Coronary artery (tissue), 2 donors: ENCODE measurements around the gene FAM117B.

Experiments
- DNase-seq: peaks from one replicate; pipeline ENCODE4 v3.0.0-alpha.2; 2017; ENCODE audit warnings: low spot score
- H3K27ac ChIP-seq, 2 donors: fragments of 200-600 bp; sonication (generic); one replicate each; pipeline ENCODE4 v1.5.1; 2016 to 2019
- H3K4me3 ChIP-seq: fragments of 200-600 bp; sonication (generic); 2 replicates; pipeline ENCODE4 v1.5.1; 2016; ENCODE audit warnings: mild to moderate bottlenecking, moderate library complexity
- TF ChIP-seq, protein P1 (sequence below): fragments of 200-600 bp; sonication (generic); IDR thresholded peaks from one replicate; pipeline ENCODE4 v1.5.1; 2019; ENCODE audit warnings: antibody characterized with exemption

Gene FAM117B

DNA sequence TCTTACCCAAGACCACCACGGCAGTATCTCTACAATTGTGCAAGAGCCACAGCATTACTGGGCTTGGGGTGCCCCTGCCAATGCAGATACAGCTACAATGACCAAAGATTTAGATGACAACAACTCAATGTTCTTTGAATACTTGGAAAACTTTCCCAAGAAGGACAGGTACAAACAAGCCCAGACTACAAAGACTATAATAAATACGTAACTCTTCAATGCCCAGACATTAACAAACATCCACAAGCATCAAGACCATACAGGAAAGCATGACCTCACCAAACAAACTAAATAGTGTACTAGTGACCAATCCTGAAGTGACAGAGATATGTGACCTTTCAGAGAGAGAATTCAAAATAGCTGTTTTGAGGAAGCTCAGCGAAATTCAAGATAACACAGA is 174.0 kb downstream of the FAM117B start:
- DNase-seq: no peak
- TF ChIP-seq, protein P1, sequence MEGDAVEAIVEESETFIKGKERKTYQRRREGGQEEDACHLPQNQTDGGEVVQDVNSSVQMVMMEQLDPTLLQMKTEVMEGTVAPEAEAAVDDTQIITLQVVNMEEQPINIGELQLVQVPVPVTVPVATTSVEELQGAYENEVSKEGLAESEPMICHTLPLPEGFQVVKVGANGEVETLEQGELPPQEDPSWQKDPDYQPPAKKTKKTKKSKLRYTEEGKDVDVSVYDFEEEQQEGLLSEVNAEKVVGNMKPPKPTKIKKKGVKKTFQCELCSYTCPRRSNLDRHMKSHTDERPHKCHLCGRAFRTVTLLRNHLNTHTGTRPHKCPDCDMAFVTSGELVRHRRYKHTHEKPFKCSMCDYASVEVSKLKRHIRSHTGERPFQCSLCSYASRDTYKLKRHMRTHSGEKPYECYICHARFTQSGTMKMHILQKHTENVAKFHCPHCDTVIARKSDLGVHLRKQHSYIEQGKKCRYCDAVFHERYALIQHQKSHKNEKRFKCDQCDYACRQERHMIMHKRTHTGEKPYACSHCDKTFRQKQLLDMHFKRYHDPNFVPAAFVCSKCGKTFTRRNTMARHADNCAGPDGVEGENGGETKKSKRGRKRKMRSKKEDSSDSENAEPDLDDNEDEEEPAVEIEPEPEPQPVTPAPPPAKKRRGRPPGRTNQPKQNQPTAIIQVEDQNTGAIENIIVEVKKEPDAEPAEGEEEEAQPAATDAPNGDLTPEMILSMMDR: no peak
- Histone ChIP-seq H3K27ac (no peak overlapping the region), H3K4me3 (no peak overlapping the region)

DNA sequence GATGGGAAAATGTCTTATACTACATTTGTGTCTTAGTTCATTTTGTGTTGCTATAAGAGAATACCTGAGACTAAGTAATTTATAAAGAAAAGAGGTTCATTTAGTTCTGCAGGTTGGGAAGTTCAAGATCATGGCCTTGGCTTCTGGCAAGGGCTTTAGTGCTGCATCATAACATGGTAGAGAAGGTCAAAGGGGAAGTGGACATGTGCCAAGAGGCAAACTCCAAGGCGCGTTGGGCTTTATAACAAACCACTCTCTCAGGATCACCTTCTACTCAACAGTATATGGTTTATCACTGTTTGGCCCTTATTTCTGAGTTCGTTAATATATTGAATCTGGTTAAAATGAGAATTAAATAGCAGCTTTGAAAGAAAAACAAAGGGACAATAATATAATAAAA is 178.6 kb downstream of the FAM117B start:
- TF ChIP-seq, protein P1: no peak
- no peak for DNase-seq
- no peak overlapping the region for H3K4me3 ChIP-seq
- H3K27ac ChIP-seq: no peak overlapping the region

DNA sequence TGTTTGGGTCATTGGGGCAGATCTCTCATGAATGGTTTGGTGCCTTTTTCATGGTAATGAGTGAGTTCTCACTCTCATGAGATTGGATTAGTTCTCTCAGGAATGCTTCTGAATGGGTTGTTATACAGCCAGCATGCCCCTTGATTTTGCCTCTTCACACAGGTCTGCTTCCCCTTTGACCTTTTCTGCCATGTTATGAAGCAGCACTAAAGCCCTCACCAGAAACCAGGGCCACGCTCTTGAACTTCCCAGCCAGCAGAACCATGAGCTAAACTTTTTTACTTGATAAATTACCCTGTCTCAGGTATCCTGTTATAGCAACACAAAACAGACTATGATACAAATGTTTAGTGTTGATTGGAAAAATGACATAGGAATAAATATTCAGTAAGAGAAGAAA is 179.5 kb downstream of the FAM117B start:
- DNase-seq: no peak
- Histone ChIP-seq H3K4me3 (no peak overlapping the region), H3K27ac (peak overlapping the region in 1 of 2 donors; percentile 79)
- TF ChIP-seq, protein P1: no peak

DNA sequence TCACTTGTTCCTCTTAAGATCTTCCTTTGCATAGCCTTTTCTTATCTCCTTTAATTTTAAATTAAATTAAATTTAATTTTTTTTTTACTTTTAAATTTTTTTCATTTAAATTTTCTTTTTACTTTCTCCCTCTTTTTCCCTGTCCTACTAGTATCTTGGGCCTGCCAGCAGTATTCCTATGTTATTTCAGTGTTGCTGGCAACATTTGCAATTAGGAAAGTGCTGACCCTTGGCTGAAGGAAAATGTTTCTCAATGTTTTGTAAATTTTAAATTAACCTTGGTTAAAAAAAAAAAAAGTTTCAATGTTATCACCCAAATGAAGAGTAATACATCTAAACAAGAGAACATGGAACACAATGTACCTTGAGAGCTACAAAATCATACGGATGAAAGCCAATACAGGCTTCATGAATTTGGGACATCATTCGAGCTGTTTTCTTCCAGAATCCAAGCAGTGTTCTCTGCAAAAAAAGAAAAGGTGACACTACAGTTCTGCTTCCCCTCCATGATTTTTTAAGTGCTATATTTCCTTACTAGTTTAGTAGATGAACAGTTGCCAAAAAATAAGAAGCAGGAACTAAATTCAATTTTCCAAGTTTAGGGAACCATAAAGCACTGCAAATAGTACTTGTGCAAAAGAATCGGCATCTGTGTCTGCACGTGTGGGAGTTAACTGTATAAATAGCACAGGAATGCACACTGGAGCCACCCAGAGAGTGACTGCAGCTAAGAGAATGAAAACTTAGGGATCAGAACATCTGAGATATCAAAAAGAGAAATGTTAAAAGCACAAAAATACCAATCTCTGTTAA is 181.0 kb downstream of the FAM117B start:
- DNase-seq: no peak
- Histone ChIP-seq H3K27ac (peak overlapping the region; percentile 55 to 81), H3K4me3 (peak overlapping the region; percentile 21)
- TF ChIP-seq, protein P1: no peak

DNA sequence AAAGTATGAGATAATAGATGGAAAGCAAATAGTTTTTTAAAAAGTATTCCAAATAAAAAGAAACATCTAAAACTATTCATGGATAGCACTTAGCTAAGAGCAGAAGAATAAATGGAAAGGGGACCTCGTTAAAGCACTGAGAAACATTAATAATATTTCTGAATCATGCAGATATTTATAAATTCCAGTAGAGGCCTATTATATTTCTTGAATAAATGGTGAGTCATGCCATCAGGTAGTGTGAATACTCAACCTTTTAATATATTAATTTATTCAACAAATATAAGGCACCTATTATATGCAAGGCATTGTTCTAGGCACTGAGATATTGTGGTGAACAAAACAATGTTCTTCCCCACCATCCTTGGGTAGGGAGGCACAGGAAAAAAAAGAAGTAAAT is 183.0 kb downstream of the FAM117B start:
- Histone ChIP-seq H3K4me3 (no peak overlapping the region), H3K27ac (no peak overlapping the region)
- DNase-seq: no peak
- TF ChIP-seq, protein P1: no peak

DNA sequence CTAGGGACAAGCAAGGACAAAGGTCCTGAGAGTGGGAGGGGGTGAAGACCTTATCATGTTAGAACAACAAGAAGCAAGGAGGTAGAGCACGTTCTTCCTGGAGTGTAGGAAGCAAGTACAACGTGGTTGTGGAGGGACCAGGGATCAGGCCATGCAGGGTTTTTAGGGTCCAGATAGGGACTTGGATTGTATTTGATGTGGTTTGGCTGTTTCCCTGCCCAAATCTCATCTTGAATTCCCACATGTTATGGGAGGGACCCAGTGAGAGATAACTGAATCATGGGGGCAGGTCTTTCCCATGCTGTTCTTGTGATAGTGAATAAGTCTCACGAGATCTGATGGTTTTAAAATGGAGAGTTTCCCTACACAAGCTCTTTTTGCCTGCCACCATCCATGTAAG is 183.6 kb downstream of the FAM117B start:
- no peak for DNase-seq
- peak overlapping the region in 1 of 2 donors; percentile 10 for H3K27ac ChIP-seq
- H3K4me3 ChIP-seq: no peak overlapping the region
- TF ChIP-seq, protein P1: no peak
